COLO829 (cell line): ENCODE results near the gene DHFR.
"Not testable (repeated sequence)": the region's sequence is repeated elsewhere in the genome, so short reads cannot be mapped to it uniquely, and the experiment has no call there.

Source experiments
- DNase-seq: peaks from one replicate; pipeline ENCODE4 v3.0.0; 2012; ENCODE audit warnings: low spot score

Gene DHFR

DNA sequence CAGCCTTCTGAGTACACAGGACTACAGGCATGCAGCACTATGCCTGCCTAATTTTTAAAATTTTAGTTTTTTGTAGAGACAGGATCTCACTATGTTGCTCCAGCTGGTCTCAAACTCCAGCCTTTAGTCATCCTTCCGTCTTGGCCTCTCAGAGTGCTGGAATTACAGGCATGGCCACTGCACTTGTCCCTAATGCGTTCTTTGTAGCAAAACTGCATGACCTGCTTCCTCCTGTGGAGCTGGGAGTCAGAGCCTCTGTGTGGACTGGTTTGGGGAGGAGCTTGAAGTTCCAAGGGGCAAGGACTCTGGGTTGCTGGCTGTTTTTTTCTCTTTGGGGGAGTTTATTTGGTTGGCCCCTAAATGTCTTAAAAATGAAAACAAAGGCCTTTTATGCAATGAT, 62.0 kb downstream of the DHFR start:
- DNase-seq: no peak

DNA sequence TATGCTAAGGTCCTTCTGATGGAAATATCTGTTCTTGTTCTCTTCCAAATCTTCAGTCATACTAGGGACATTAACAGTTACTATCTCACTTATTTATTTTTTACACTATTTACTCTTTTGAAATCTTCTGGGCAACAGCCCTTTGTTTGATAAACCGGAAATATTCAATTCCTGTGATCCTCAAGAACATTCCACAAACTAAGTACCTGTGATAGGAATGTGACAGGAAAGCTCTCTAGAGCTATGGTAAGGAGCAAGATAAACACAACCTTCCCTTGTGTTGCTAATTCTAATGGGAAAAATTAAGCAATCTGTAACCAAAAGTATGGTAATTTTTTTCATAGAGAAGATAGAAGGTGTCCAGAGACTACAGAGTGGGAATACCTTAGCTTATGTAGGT, 62.7 kb downstream of the DHFR start:
- DNase-seq: no peak

DNA sequence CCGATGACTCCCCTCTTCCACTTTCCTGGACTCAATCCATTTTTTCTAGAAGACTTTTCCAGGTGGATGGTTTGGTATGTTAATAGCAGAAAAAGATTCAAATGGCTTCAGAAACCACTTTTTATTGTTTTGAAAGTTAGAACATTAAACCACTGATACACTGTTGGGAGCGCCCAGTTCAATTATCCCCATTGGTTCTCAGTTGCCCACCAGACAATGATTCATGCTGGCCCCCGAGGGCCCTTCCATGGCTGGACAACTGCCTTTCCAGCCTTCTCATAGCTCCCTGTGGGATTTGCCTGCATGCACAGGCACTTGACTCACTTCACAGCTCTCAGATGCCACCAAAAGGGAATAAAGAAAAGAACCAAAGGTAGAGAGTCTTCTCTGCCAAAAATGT, 63.4 kb downstream of the DHFR start:
- no peak for DNase-seq

DNA sequence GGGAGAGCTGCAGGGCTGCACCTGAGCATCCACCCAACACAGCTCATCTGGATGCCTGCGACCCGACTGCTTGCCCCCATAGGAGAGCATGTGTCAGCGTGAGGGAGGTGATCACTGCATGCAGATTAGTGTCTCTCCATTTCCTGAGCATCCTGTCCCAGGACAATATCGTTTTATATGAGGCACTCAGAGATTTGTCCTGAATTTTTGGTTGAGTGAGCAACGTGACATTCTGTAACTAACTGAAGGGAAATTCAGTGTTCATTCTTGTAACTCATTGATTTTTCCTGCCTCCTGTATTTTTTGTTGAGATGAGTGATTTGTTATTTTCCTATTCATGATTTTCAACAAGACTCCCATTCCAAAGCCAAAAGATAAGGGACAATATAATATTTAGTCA, 64.0 kb downstream of the DHFR start:
- no peak for DNase-seq

DNA sequence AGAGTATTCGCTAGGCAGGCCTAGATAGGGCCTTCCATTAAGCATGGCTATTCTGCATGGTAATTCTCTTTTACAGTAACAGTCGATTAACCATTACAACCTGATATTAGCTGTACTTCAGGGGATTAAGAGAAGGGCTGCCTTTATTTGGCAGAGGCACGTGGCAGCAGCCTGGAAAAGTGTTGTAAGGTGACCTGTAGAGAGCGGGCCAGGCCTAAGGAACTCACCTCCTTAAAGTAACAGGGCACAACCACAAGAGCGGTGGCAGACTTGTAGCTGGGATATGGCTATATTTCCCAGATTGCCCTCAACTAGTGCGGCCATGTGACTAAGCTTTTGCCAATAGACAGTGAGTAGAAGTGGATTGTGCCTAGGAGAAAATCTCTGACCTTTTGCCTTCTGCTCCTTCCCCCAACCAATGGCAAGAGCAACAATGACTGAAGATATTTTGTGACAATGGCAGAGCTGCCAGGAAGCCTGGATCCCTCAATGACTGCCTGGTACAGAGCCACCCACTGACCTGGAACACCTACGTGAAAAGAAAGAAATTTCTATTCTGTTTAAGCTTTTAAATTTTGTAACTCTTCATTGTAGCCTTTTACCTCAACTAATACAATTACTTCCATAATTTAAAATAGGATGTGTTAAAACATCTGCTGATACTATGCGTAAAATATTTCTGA, 65.8 kb downstream of the DHFR start:
- no peak for DNase-seq

DNA sequence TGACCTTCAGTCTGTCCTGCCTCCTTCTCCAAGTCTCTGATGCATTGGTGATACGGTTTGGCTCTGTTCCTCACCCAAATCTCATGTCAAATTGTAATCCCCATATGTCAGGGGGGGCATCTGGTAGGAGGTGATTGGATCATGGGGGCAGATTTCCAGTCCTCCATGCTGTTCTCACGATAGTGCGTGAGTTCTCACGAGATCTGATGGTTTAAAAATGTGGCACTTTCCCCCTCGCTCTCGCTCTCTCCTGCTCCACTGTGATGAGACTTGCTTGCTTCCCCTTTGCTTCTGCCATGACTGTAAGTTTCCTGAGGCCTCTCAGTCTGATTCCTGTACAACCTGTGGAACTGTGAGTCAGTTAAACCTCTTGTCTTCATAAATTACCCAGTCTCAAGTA, 70.0 kb downstream of the DHFR start:
- DNase-seq: no peak

DNA sequence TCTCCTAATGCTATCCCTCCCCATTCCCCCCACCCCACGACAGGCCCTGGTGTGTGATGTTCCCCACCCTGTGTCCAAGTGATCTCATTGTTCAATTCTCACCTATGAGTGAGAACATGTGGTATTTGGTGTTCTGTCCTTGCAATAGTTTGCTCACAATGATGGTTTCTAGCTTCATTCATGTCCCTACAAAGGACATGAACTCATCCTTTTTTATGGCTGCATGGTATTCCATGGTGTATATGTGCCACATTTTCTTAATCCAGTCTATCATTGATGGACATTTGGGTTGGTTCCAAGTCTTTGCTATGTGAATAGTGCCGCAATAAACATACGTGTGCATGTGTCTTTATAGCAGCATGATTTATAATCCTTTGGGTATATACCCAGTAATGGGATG, 74.5 kb downstream of the DHFR start:
- not testable (repeated sequence) for DNase-seq

DNA sequence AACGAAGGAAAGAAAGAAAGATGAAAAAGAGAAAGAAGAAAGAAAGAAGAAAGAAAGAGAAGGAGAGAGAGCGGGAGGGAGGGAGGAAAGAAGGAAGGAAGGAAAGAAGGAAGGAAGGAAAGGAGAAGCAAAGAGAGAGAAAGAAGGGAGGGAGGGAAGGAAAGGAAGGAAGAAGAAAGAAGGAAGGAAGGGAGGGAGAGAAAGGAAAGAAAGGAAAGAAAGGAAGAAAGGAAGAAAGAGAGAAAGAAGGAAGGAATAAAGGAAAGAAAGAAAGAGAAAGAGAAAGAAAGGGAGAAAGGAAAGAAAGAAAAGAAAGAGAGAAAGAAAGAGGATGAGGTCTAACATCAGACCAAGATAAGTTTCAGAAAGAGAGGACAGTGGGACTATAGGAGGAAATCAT, 75.7 kb downstream of the DHFR start:
- DNase-seq: no peak

DNA sequence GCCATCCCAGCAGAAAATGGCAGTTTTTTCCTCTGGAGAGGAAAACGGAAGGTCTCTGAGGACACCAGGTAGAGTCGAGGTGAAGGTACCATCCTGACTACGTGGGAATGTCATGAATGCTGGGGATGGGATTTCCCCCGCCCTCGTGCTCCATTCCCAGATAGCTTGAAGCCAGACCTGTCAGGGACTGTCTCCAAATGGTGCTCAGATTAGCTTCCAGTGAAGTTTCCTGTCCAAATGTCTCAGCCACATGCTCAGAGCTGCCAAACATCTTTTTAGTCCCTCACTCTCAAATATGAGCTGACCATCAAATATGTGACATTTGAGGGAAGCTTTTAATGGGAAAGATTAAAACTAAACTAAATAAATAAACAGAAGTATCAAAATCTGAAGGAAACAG, 77.1 kb downstream of the DHFR start:
- DNase-seq: no peak

DNA sequence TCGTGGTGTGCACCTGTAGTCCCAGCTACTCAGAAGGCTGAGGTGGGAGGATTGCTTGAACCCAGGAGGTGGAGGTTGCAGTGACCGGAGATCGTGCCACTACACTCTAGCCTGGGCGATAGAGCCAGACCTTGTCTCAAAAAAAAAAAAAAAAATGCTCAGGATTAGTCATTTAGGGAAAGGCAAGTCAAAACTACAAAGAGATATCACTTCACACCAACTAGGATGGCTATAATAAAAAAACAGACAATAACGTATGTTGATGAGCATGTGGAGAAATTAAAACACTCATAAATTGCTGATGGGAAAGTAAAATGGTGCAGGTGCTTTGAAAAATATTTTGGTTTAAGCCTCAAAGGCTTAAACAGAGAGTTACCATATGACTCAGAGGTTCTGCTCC, 78.4 kb downstream of the DHFR start:
- no peak for DNase-seq
